H1 (cell line): Measurements from ENCODE around the gene FOXO6. TPM values are rescaled to one million over a fixed set of nuclear protein-coding genes. Genes with fewer than 3 reads are reported as not detected.

Experiments used
- CTCF ChIA-PET: fragments of 300-600 bp; sonication (Branson Sonifier 250); formaldehyde crosslinking; loops from one replicate; lab custom pipeline; 2021; ENCODE audit not compliant: partially characterized antibody; lab: Charles Lee
- POLR2A ChIA-PET: fragments of 300-600 bp; sonication (Branson Sonifier 250); formaldehyde crosslinking; loops from one replicate; lab custom pipeline; 2021; ENCODE audit warnings: inconsistent platforms; ENCODE audit not compliant: partially characterized antibody; lab: Charles Lee
- DNase-seq, 2 experiments: peaks; one replicate each; pipeline versions ENCODE4 v3.0.0 to v3.0.0-alpha.2; 2010 to 2022; ENCODE audit warnings: low spot score in 2 of 2, low read depth in 1 of 2, mixed read lengths in 1 of 2
- FAIRE-seq: peaks from 2 replicates; lab custom pipeline; 2011; peaks lifted over from hg19 to GRCh38; lab: Jason Lieb, UNC
- H2AFZ ChIP-seq: 2 replicates; pipeline ENCODE4 v1.8.1; 2012; ENCODE audit warnings: low read length, inconsistent platforms
- H2AK5ac ChIP-seq: 2 replicates; pipeline ENCODE4 v1.6.1; 2013; ENCODE audit warnings: low read depth, low read length
- H2BK120ac ChIP-seq: replicated peaks from 2 replicates; pipeline ENCODE3; 2013; ENCODE audit warnings: low read depth, low read length, inconsistent platforms
- H2BK12ac ChIP-seq: 2 replicates; pipeline ENCODE4 v1.6.1; 2013; ENCODE audit warnings: low read depth, low read length
- H2BK15ac ChIP-seq: 2 replicates; pipeline ENCODE4 v1.6.1; 2013; ENCODE audit warnings: low read length
- H2BK20ac ChIP-seq: 2 replicates; pipeline ENCODE4 v1.6.1; 2013; ENCODE audit warnings: low read length
- H2BK5ac ChIP-seq: 2 replicates; pipeline ENCODE4 v1.6.1; 2013; ENCODE audit warnings: low read depth, low read length
- H3K14ac ChIP-seq: 2 replicates; pipeline ENCODE4 v1.6.1; 2013; ENCODE audit warnings: inconsistent platforms; ENCODE audit not compliant: insufficient read length
- H3K18ac ChIP-seq: 2 replicates; pipeline ENCODE4 v1.6.1; 2013; ENCODE audit warnings: low read length; ENCODE audit errors: extremely low read depth
- H3K23ac ChIP-seq: 2 replicates; pipeline ENCODE4 v1.6.1; 2013; ENCODE audit warnings: inconsistent platforms; ENCODE audit not compliant: insufficient read length
- H3K23me2 ChIP-seq: 2 replicates; pipeline ENCODE4 v1.6.1; 2013; ENCODE audit warnings: low read depth, low read length
- H3K27ac ChIP-seq: 2 replicates; pipeline ENCODE4 v1.6.1; 2011; ENCODE audit warnings: low read depth, low read length, inconsistent platforms
- H3K27me3 ChIP-seq, 4 experiments: replicated peaks in 1 of 4; 1 replicate in 1 of 4; 2 replicates in 3 of 4; pipeline versions ENCODE4 v1.6.1 to v1.8.1; 2011 to 2013; ENCODE audit warnings: low read length in 3 of 4, mild to moderate bottlenecking in 3 of 4, inconsistent platforms in 2 of 4, mixed read lengths in 2 of 4, moderate library complexity in 1 of 4; ENCODE audit not compliant: control insufficient read depth in 3 of 4, insufficient read depth in 3 of 4; ENCODE audit errors: extremely low read depth in 1 of 4
- H3K36me3 ChIP-seq, 4 experiments: 2 replicates each; pipeline versions ENCODE4 v1.6.1 to v1.8.1; 2011 to 2013; ENCODE audit warnings: mild to moderate bottlenecking in 4 of 4, low read length in 3 of 4, moderate library complexity in 2 of 4, control low read depth in 1 of 4, inconsistent platforms in 1 of 4; ENCODE audit not compliant: insufficient read depth in 4 of 4, control insufficient read depth in 2 of 4
- H3K4ac ChIP-seq: replicated peaks from 2 replicates; pipeline ENCODE3; 2013; ENCODE audit warnings: low read length, low read depth, mixed read lengths, inconsistent platforms; ENCODE audit not compliant: insufficient read length
- H3K4me1 ChIP-seq, 4 experiments: replicated peaks in 1 of 4; 1 replicate in 1 of 4; 2 replicates in 3 of 4; pipeline versions ENCODE4 v1.6.1 to v1.8.1; 2011 to 2013; ENCODE audit warnings: low read length in 3 of 4, inconsistent platforms in 2 of 4, mixed read lengths in 1 of 4; ENCODE audit not compliant: insufficient read depth in 4 of 4, control insufficient read depth in 3 of 4
- H3K4me2 ChIP-seq, 2 experiments: 2 replicates each; pipeline versions ENCODE4 v1.6.1 to v1.8.1; 2011 to 2013; ENCODE audit warnings: low read depth in 2 of 2, low read length in 2 of 2, control low read depth in 1 of 2, inconsistent platforms in 1 of 2, mild to moderate bottlenecking in 1 of 2; ENCODE audit not compliant: insufficient read depth in 1 of 2
- H3K4me3 ChIP-seq, 4 experiments: fragments of 200-600, 300-600 bp in 1 of 4; sonication (generic), shearing (Covaris generic), sonication (Bioruptor Twin) in 1 of 4; 2 replicates each; pipeline versions ENCODE4 v1.5.1 to v1.8.1; 2011 to 2016; ENCODE audit warnings: low read length in 4 of 4, low read depth in 3 of 4, control low read depth in 2 of 4, inconsistent platforms in 2 of 4, mild to moderate bottlenecking in 2 of 4, mixed read lengths in 1 of 4, moderate library complexity in 1 of 4; ENCODE audit not compliant: insufficient read depth in 2 of 4; ENCODE audit errors: extremely low read depth in 1 of 4
- H3K56ac ChIP-seq: replicated peaks from 2 replicates; pipeline ENCODE3; 2013; ENCODE audit warnings: low read depth, mild to moderate bottlenecking, mixed read lengths, low read length, inconsistent platforms; ENCODE audit not compliant: insufficient read length
- H3K79me1 ChIP-seq: 2 replicates; pipeline ENCODE4 v1.6.1; 2013; ENCODE audit warnings: low read depth, low read length, control low read depth
- H3K79me2 ChIP-seq, 2 experiments: 2 replicates each; pipeline versions ENCODE4 v1.6.1 to v1.8.1; 2012 to 2013; ENCODE audit warnings: low read length in 2 of 2, mild to moderate bottlenecking in 2 of 2, inconsistent platforms in 1 of 2; ENCODE audit not compliant: insufficient read depth in 2 of 2, control insufficient read depth in 1 of 2
- H3K9ac ChIP-seq, 4 experiments: replicated peaks in 1 of 4; 1 replicate in 1 of 4; 2 replicates in 3 of 4; pipeline versions ENCODE4 v1.6.1 to v1.8.1; 2011 to 2013; ENCODE audit warnings: low read depth in 3 of 4, low read length in 3 of 4, control low read depth in 2 of 4, mild to moderate bottlenecking in 2 of 4, moderate library complexity in 2 of 4, inconsistent platforms in 1 of 4; ENCODE audit errors: extremely low read depth in 1 of 4
- H3K9me3 ChIP-seq, 2 experiments: 2 replicates each; pipeline versions ENCODE4 v1.6.1 to v1.8.1; 2012 to 2013; ENCODE audit warnings: mild to moderate bottlenecking in 2 of 2, moderate library complexity in 2 of 2, control low read depth in 1 of 2, inconsistent platforms in 1 of 2, low read depth in 1 of 2, low read length in 1 of 2, mixed read lengths in 1 of 2; ENCODE audit not compliant: insufficient read depth in 2 of 2
- H4K20me1 ChIP-seq, 2 experiments: replicated peaks in 1 of 2; 2 replicates each; pipeline versions ENCODE3 to v1.8.1; 2011 to 2013; ENCODE audit warnings: inconsistent platforms in 2 of 2, low read length in 2 of 2, mild to moderate bottlenecking in 1 of 2; ENCODE audit not compliant: insufficient read depth in 2 of 2, control insufficient read depth in 1 of 2
- H4K5ac ChIP-seq: 2 replicates; pipeline ENCODE4 v1.6.1; 2013; ENCODE audit warnings: low read length, low read depth, mixed read lengths, inconsistent platforms; ENCODE audit not compliant: insufficient read length
- H4K8ac ChIP-seq: 2 replicates; pipeline ENCODE4 v1.8.0; 2013; ENCODE audit warnings: mild to moderate bottlenecking, moderate library complexity, low read length, inconsistent platforms; ENCODE audit not compliant: insufficient read depth; ENCODE audit errors: extremely low read depth
- H4K91ac ChIP-seq: replicated peaks from 2 replicates; pipeline ENCODE3; 2013; ENCODE audit warnings: low read length, mixed read lengths, inconsistent platforms; ENCODE audit not compliant: insufficient read length
- BCL11A ChIP-seq, 2 experiments: IDR thresholded peaks; one replicate each; pipeline ENCODE4 v1.6.1; 2011; ENCODE audit warnings: low read depth in 2 of 2, low read length in 2 of 2, mild to moderate bottlenecking in 2 of 2
- CBX8 ChIP-seq: fragments of 300-800, 300-1000 bp; sonication (generic); IDR thresholded peaks from 2 replicates; pipeline ENCODE4 v1.7.1; 2016; ENCODE audit warnings: low read depth, low read length, borderline replicate concordance
- GABPA ChIP-seq: IDR thresholded peaks from 2 replicates; pipeline ENCODE4 v1.6.1; 2011; ENCODE audit warnings: mild to moderate bottlenecking, low read length, moderate library complexity, borderline replicate concordance; ENCODE audit not compliant: insufficient read depth
- HDAC6 ChIP-seq: IDR thresholded peaks from one replicate; pipeline ENCODE4 v1.7.1; 2012; ENCODE audit warnings: low read depth, mild to moderate bottlenecking, inconsistent platforms, low read length, moderate library complexity
- JUND ChIP-seq: IDR thresholded peaks from 2 replicates; pipeline ENCODE4 v1.6.1; 2011; ENCODE audit warnings: mild to moderate bottlenecking, improper control_type of control experiment, low read length
- KDM4A ChIP-seq: IDR thresholded peaks from one replicate; pipeline ENCODE4 v1.7.1; 2012; ENCODE audit warnings: low read depth, mild to moderate bottlenecking, moderate library complexity, low read length, inconsistent platforms; ENCODE audit not compliant: severe bottlenecking
- PHF8 ChIP-seq: fragments of 200-600 bp; sonication (generic); conservative IDR thresholded peaks from 2 replicates; pipeline ENCODE4 v1.7.1; 2012; ENCODE audit warnings: low read depth, mild to moderate bottlenecking, inconsistent platforms, low read length, moderate library complexity
- SP4 ChIP-seq: IDR thresholded peaks from 2 replicates; pipeline ENCODE4 v1.6.1; 2012; ENCODE audit warnings: low read length, inconsistent platforms
- USF2 ChIP-seq: IDR thresholded peaks from 2 replicates; pipeline ENCODE4 v1.6.1; 2011; ENCODE audit warnings: low read length, improper control_type of control experiment
- WGBS, 2 experiments: shearing (Covaris generic) in 1 of 2; methylation state at CpG; one replicate each; pipeline versions ENCODE4 v1.1.6 to v1.1.7; 2013 to 2015; ENCODE audit warnings: low lambda C conversion rate in 2 of 2, mixed read lengths in 2 of 2, inconsistent platforms in 1 of 2, low coverage in 1 of 2, missing lambda C conversion rate in 1 of 2; ENCODE audit not compliant: insufficient replicate concordance in 2 of 2, insufficient coverage in 1 of 2, insufficient read length in 1 of 2; ENCODE audit errors: extremely low coverage in 1 of 2, missing lambda C conversion rate in 1 of 2; 5-methylcytosine and 5-hydroxymethylcytosine counted together
- polyA plus RNA-seq, 7 experiments: library from polyadenylated mRNA; depleted of rRNA in 3 of 7; stranded (reverse) in 5 of 7; unstranded in 2 of 7; fragments of >200 nt in 5 of 7; fragments of 200-250 nt in 2 of 7; gene quantifications; 1 replicate in 5 of 7; 2 replicates in 1 of 7; 4 replicates in 1 of 7; pipeline versions ENCODE4 v1.2.1 to v1.2.3, GENCODE V29; 2011 to 2013; ENCODE audit warnings: missing spikeins in 2 of 7, mixed read lengths in 2 of 7
- total RNA-seq: library from RNA; stranded (reverse); fragmentation: NEBNext Ultra II Directional; extraction: Animal tissue kit (Norgen Biotek cat#: 25700); gene quantifications from 2 replicates; pipeline ENCODE4 v1.2.1, GENCODE V29; 2021
- TF ChIP-seq, protein P1 (sequence below), 3 experiments: IDR thresholded peaks; 1 replicate in 2 of 3; 2 replicates in 1 of 3; pipeline versions ENCODE4 v1.5.1 to v1.6.1; 2011; ENCODE audit warnings: low read length in 3 of 3, mild to moderate bottlenecking in 3 of 3, inconsistent platforms in 2 of 3, low read depth in 1 of 3, moderate library complexity in 1 of 3; ENCODE audit not compliant: insufficient read depth in 1 of 3; ENCODE audit errors: control extremely low read depth in 1 of 3

The FOXO6 gene
- total and polyA plus RNA-seq, 2 of the 8 experiments (the other 6 are each of a cell fraction or from before 2014, with no cell fraction given), result 0.59 to 3.0 TPM

DNA sequence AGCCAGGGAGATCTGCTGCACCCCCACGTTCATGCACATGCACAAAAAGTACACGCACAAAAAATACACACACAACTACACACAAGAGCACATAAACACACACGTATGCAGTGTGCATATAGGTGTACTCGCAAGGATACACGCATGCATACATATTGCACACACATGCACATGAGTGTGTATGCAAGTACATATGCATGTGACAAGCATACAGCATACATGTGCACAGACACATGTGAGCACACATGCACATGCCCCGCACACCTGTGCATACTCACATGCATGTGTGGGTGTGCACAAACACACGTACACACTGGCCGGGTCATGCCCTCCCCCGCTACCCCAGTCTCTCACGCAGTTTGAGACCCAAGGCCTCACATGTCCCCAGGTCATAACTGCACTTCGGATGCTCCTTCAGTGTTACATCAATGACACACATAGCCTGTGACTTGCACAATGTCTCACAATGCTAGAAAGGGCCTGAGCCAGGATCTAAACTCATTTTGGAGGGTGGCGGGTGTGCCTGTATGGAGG is 52.6 kb downstream of the FOXO6 start:
- Histone ChIP-seq H3K4me2 (no peak overlapping the region), H3K14ac (no peak overlapping the region), H2BK12ac (no peak overlapping the region), H3K9me3 (no peaks in the 10 kb centered on the region), H2BK15ac (no peak overlapping the region), H4K5ac (no peak overlapping the region), H2BK5ac (no peak overlapping the region), H3K4me1 (peaks cover 0 to 4% (median 2%) of the 10 kb centered on the region in 4 experiments; a peak in 3 of 7 replicates), H4K20me1 (no peaks in the 10 kb centered on the region), H3K4ac (no peak overlapping the region), H3K79me2 (no peaks in the 10 kb centered on the region), H3K23me2 (no peaks in the 10 kb centered on the region; the same call in 1 of the 2 replicates), H3K27me3 (peaks cover 0 to 2% (median 0%) of the 10 kb centered on the region in 4 experiments; a peak in 1 of 7 replicates), H3K36me3 (no peaks in the 10 kb centered on the region), H3K9ac (no peak overlapping the region), H2AK5ac (no peak overlapping the region), H2AFZ (no peak overlapping the region), H3K27ac (no peak overlapping the region), H3K56ac (no peak overlapping the region), H2BK20ac (no peak overlapping the region), H3K23ac (no peak overlapping the region), H4K8ac (no peak overlapping the region), H3K4me3 (no peak overlapping the region), H2BK120ac (no peak overlapping the region), H3K18ac (no peak overlapping the region), H3K79me1 (no peaks in the 10 kb centered on the region), H4K91ac (peak overlapping the region; percentile 15)
- FAIRE-seq (no peak), DNase-seq (no peak)
- CTCF ChIA-PET, result interaction anchor here (0.7 to 16.3 kb wide), 10 partner anchors 14 to 133 kb away, joined by 3 to 336 read pairs (median 67); partner anchors contain the start of gene FOXO6
- 88% methylated on average over 12 of the region's 12 CpGs; no CpG with 5 or more reads in 1 of the 2 experiments for WGBS, 2 experiments
- POLR2A ChIA-PET, result no interaction called here
- TF ChIP-seq HDAC6, result no peak
- TF ChIP-seq, protein P1, sequence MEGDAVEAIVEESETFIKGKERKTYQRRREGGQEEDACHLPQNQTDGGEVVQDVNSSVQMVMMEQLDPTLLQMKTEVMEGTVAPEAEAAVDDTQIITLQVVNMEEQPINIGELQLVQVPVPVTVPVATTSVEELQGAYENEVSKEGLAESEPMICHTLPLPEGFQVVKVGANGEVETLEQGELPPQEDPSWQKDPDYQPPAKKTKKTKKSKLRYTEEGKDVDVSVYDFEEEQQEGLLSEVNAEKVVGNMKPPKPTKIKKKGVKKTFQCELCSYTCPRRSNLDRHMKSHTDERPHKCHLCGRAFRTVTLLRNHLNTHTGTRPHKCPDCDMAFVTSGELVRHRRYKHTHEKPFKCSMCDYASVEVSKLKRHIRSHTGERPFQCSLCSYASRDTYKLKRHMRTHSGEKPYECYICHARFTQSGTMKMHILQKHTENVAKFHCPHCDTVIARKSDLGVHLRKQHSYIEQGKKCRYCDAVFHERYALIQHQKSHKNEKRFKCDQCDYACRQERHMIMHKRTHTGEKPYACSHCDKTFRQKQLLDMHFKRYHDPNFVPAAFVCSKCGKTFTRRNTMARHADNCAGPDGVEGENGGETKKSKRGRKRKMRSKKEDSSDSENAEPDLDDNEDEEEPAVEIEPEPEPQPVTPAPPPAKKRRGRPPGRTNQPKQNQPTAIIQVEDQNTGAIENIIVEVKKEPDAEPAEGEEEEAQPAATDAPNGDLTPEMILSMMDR (IDR thresholded peaks at IDR 0.05; ENCODE audit: control extremely low read depth in 1 of 3, insufficient read depth in 1 of 3, low read depth in 1 of 3, low read length in 3 of 3), result no peak
- TF ChIP-seq KDM4A, result no peak
- TF ChIP-seq PHF8, result no peak
- TF ChIP-seq CBX8, result no peak
- no peak for TF ChIP-seq GABPA
- TF ChIP-seq SP4, result no peak
- TF ChIP-seq BCL11A (IDR thresholded peaks at IDR 0.05; ENCODE audit: low read depth in 2 of 2, low read length in 2 of 2), result no peak
- no peak for TF ChIP-seq USF2
- no peak for TF ChIP-seq JUND
